GM12872 (cell line): ENCODE measurements around the gene RNF141.

Source experiments
- CTCF ChIP-seq: IDR thresholded peaks from 3 replicates; pipeline ENCODE4 v1.5.1; 2011; ENCODE audit warnings: low read depth, mild to moderate bottlenecking, low read length, moderate library complexity; ENCODE audit not compliant: insufficient read depth

The RNF141 gene

GRCh38 chr11:10540915-10541560, at the start of gene RNF141:
TSS of gene RNF141 (minus strand) at chr11:10541187. CDS start at chr11:10534158, 7,029 bp downstream.
- TF ChIP-seq CTCF = peak; percentile 86

GRCh38 chr11:10590218-10590915, 49.4 kb upstream of the RNF141 start:
- TF ChIP-seq CTCF = no peak

- no peak for TF ChIP-seq CTCF
Observed at GRCh38 chr11:10588904-10589303, 47.9 kb upstream of the RNF141 start.

- no peak for TF ChIP-seq CTCF
Observed at GRCh38 chr11:10587995-10588394, 47.0 kb upstream of the RNF141 start.

- TF ChIP-seq CTCF = no peak
Observed at GRCh38 chr11:10587388-10587787, 46.4 kb upstream of the RNF141 start.

- no peak for TF ChIP-seq CTCF
Observed at GRCh38 chr11:10584071-10584501, 43.1 kb upstream of the RNF141 start.

- no peak for TF ChIP-seq CTCF
Observed at GRCh38 chr11:10581481-10582019, 40.6 kb upstream of the RNF141 start.
